VCaP (cell line): ENCODE measurements around the gene RAD51C.
"Not testable (repeated sequence)": the region's sequence is repeated elsewhere in the genome, so short reads cannot be mapped to it uniquely, and the experiment has no call there.

Source experiments
- H3K27ac ChIP-seq: fragments of 450-650 bp; 2 replicates; pipeline ENCODE4 v1.5.1; 2017
- CTCF ChIP-seq: fragments of 450-650 bp; conservative IDR thresholded peaks from 2 replicates; pipeline ENCODE4 v1.5.1; 2017; ENCODE audit warnings: mild to moderate bottlenecking, moderate library complexity

RAD51C gene

GRCh38 chr17:58728798-58729197, 36.4 kb downstream of the RAD51C start:
- no peak overlapping the region for H3K27ac ChIP-seq
- no peak for TF ChIP-seq CTCF

GRCh38 chr17:58730937-58731336, 38.5 kb downstream of the RAD51C start:
- no peak overlapping the region for H3K27ac ChIP-seq
- no peak for TF ChIP-seq CTCF

GRCh38 chr17:58734040-58734439, 41.6 kb downstream of the RAD51C start:
- TF ChIP-seq CTCF, result no peak
- no peak overlapping the region; the same call in 1 of the 2 replicates for H3K27ac ChIP-seq

GRCh38 chr17:58734811-58735210, 42.4 kb downstream of the RAD51C start:
- no peak for TF ChIP-seq CTCF
- H3K27ac ChIP-seq, result no peak overlapping the region

- TF ChIP-seq CTCF, result no peak
- no peak overlapping the region for H3K27ac ChIP-seq
Measured at GRCh38 chr17:58741121-58741625, 48.8 kb downstream of the RAD51C start.

GRCh38 chr17:58747674-58748073, 55.3 kb downstream of the RAD51C start:
- no peak for TF ChIP-seq CTCF
- H3K27ac ChIP-seq, result no peak overlapping the region

GRCh38 chr17:58749627-58750026, 57.2 kb downstream of the RAD51C start:
- H3K27ac ChIP-seq, result not testable (repeated sequence)

GRCh38 chr17:58753026-58753425, 60.6 kb downstream of the RAD51C start:
- H3K27ac ChIP-seq, result no peak overlapping the region
- no peak for TF ChIP-seq CTCF
